Activated T-cell treated with anti-CD3 and anti-CD28 coated beads for 4 hours (primary cell): Measurements from ENCODE around the gene WNK1.

Experiments used
- DNase-seq: peaks from one replicate; pipeline ENCODE4 v3.0.0-alpha.2; 2020

WNK1 gene

DNA sequence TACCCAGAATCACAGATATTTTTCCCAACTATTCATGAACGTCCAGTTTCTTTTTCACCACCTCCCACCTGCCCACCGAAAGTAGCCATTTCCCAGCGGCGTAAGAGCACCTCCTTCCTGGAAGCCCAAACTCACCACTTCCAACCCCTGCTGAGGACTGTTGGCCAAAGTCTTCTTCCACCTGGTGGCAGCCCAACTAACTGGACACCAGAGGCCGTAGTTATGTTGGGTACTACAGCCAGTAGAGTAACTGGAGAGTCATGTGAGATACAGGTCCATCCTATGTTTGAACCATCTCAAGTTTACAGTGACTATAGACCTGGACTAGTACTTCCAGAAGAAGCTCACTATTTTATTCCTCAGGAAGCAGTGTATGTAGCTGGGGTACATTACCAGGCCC lies 115.5 kb downstream of the WNK1 start:
- no peak for DNase-seq

DNA sequence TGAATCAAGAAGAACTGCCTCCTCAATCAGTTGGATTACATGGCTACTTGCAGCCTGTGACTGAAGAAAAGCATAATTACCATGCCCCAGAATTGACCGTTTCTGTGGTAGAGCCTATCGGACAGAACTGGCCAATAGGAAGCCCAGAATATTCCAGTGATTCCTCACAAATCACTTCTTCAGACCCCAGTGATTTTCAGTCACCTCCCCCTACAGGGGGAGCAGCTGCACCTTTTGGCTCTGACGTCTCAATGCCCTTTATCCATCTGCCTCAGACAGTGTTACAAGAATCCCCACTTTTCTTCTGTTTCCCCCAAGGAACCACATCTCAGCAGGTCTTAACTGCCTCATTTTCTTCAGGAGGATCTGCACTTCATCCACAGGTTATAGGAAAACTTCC lies 116.3 kb downstream of the WNK1 start:
- no peak for DNase-seq

- DNase-seq = no peak
Measured at GRCh38 chr12:870378-870777, 118.0 kb downstream of the WNK1 start.

- DNase-seq = no peak
Measured at GRCh38 chr12:873954-874353, 121.6 kb downstream of the WNK1 start.

GRCh38 chr12:879641-880040 lies 127.3 kb downstream of the WNK1 start:
- no peak for DNase-seq

DNA sequence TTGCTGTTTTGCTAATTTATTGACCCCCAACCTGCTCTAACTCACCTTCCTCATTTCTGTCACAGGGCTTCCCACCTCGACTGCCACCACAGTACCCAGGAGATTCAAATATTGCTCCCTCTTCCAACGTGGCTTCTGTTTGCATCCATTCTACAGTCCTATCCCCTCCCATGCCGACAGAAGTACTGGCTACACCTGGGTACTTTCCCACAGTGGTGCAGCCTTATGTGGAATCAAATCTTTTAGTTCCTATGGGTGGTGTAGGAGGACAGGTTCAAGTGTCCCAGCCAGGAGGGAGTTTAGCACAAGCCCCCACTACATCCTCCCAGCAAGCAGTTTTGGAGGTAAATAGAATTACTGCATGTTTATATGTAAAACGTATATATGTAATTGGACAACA lies 128.3 kb downstream of the WNK1 start:
- DNase-seq = no peak

DNA sequence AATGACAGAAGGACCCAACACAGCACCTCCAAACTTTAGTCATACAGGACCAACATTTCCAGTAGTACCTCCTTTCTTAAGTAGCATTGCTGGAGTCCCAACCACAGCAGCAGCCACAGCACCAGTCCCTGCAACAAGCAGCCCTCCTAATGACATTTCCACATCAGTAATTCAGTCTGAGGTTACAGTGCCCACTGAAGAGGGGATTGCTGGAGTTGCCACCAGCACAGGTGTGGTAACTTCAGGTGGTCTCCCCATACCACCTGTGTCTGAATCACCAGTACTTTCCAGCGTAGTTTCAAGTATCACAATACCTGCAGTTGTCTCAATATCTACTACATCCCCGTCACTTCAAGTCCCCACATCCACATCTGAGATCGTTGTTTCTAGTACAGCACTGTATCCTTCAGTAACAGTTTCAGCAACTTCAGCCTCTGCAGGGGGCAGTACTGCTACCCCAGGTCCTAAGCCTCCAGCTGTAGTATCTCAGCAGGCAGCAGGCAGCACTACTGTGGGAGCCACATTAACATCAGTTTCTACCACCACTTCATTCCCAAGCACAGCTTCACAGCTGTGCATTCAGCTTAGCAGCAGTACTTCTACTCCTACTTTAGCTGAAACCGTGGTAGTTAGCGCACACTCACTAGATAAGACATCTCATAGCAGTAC lies 132.5 kb downstream of the WNK1 start:
- no peak for DNase-seq

DNA sequence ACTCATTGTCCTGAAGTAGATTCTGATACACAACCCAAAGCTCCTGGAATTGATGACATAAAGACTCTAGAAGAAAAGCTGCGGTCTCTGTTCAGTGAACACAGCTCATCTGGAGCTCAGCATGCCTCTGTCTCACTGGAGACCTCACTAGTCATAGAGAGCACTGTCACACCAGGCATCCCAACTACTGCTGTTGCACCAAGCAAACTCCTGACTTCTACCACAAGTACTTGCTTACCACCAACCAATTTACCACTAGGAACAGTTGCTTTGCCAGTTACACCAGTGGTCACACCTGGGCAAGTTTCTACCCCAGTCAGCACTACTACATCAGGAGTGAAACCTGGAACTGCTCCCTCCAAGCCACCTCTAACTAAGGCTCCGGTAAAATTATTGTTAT lies 133.3 kb downstream of the WNK1 start:
- no peak for DNase-seq

DNA sequence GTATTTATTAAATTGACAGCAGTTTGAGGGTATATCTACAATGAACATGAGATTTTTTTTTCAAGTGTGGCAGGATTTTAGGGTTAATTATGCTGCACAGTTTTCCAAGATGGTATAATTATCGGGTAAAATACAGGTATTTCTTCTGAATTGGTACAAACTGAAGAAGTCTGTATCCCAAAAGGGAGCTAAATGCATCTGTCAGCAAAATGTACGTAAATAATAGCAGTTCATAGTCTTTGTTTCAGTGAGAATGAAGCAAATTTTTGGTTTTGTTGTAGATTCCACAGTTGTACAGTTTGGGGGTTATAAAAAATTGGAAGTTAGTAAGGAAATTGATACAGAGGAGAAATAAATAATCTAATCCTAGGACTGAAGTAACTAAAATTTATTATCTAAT lies 133.8 kb downstream of the WNK1 start:
- DNase-seq = no peak

- DNase-seq = no peak
Measured at GRCh38 chr12:894226-894625, 141.8 kb downstream of the WNK1 start.

DNA sequence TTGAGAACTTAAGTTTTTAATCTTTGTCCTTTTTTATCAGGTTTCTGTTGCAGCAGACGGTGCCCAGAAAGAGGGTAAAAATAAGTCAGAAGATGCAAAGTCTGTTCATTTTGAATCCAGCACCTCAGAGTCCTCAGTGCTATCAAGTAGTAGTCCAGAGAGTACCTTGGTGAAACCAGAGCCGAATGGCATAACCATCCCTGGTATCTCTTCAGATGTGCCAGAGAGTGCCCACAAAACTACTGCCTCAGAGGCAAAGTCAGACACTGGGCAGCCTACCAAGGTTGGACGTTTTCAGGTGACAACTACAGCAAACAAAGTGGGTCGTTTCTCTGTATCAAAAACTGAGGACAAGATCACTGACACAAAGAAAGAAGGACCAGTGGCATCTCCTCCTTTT lies 143.7 kb downstream of the WNK1 start:
- no peak for DNase-seq

DNA sequence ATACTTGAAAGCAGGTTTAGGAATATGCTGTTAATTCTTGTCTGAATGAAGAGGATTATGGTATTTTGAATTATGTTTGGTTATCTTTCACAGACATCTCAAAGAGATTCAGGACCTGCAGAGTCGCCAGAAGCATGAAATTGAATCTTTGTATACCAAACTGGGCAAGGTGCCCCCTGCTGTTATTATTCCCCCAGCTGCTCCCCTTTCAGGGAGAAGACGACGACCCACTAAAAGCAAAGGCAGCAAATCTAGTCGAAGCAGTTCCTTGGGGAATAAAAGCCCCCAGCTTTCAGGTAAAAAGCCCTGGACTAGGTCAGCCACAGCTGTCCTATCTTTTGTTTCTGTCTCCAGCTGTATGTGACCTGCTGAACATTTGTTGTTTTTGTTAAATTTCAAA lies 145.0 kb downstream of the WNK1 start:
- no peak for DNase-seq

GRCh38 chr12:902581-902980 lies 150.2 kb downstream of the WNK1 start:
- no peak for DNase-seq

GRCh38 chr12:903055-903454 lies 150.7 kb downstream of the WNK1 start:
- no peak for DNase-seq

DNA sequence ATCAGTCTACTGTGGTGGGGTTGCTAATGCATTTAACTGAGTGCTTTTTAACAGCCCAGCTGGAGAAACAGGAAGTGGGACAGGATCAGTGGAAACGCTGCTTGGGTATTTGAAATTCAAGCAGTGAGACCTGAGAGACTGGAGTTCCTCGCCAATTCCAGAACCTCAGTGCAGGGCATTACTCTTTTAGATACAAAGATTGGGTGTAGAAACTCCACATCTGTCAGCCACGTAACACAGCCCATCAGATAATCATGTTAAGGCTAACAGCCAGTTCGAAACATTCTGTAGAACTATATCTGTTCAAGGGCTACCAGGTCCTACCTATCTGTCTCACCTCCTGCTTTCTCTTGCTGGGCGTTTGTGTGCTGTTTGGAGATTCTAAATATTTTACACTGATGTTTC lies 151.6 kb downstream of the WNK1 start:
- DNase-seq = no peak

DNA sequence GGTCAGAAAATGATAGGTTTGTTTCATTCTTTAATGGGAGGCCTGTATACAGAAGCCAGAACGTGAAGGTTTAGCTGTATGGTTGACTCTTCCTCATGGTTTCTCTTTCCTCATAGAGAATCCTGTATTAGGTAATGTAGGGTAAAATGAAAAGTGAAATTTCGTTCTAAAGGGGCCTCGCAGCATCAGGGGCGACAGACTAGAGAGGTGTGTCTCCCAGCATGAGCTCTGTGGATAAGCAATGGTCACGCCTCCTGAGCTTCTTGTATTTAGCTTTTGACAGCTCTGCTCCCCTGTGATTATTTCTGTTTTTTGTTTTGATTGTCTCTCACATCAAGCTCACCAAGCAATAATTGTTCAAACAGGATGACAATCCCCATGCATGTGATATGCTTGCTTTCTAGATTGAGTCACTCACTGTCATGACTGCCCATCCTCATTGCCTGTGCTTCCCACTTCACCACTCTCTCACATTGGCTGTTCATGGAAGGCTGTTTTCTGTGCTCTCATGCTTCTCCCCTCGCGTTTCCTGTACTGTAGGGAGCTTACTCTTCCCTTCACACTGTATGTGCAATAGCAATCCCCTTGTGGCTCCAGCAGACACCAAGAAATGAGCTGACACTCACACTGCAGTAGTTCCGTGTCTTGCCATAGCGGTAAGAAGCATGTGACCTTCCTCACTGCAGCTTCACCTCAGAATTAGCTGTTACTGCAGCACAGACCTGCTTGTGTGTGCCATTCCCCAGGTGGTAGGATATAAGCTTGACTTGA lies 153.1 kb downstream of the WNK1 start:
- no peak for DNase-seq

DNA sequence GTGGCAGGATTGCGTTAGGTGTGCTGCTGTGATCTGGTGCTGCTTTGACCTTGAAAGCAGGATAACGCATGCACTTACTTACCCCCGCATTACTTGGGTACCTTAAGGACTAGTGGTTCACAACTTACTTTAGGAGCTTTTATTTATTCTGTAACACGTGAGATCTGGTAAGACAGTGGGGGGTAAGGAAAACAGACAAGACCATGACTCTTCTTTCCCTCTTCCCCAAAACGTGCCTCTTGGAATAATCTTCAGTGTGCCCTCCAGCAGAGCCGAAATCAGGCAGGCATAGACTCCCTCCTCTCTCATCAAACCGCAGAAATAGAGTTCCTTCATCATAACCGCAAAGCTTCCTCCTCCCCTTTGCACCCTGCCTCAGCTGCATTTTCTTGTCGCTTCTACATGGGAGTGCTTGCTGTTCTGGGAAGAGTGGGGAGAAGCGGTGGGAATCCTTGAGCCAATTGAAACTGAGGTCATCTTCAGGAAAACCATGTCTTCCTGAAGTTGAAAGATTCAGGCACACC lies 153.7 kb downstream of the WNK1 start:
- DNase-seq = no peak

GRCh38 chr12:907413-908185 lies 155.2 kb downstream of the WNK1 start:
- no peak for DNase-seq

DNA sequence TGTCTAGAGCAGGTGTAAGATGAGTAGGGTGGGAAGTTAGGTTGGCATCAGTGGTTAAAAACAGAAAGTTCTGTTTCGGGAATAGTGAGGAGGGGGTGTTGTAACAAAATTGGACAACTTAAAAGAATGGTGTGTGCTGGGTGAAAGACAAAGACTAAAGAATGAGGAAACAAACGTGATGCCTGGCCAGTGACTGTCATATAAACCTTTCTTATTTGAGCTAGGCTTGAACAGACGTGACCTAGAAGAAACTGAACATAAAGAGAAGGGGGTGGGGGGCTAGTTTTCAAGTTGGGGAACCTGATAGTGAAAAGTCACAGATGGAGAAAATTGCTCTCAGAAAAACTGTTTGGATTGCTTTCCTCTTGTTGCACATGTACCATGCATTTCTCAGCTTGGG lies 157.5 kb downstream of the WNK1 start:
- no peak for DNase-seq

GRCh38 chr12:910416-910815 lies 158.0 kb downstream of the WNK1 start:
- no peak for DNase-seq

DNA sequence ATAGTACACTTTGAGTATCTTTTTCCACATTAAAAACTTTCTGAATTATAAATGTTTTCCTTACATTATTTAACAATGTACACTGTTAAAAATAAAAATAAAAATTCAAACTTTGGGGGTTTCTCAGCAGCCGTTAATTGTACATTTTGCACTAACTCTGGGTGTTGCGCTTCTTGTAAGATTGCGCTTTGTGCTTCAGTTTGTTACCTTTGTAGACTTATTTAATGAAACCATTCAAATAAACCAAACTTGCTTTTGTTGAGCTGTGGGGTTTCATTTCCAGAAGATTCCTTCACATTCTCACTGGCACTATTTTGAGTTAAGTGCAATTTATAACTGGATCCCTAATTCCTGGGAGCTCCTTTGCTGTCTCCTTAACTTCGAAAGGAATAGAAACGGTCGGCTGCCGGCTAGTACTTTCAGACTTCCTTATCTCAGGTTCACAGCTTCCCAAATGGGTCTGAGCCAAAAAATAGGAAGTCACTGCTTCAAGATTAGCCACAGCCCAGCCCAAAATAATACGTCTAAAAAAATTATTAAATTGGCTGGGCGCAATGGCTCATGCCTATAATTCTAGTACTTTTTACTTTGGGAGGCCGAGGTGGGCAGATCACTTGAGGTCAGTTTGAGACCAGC lies 158.9 kb downstream of the WNK1 start:
- no peak for DNase-seq

DNA sequence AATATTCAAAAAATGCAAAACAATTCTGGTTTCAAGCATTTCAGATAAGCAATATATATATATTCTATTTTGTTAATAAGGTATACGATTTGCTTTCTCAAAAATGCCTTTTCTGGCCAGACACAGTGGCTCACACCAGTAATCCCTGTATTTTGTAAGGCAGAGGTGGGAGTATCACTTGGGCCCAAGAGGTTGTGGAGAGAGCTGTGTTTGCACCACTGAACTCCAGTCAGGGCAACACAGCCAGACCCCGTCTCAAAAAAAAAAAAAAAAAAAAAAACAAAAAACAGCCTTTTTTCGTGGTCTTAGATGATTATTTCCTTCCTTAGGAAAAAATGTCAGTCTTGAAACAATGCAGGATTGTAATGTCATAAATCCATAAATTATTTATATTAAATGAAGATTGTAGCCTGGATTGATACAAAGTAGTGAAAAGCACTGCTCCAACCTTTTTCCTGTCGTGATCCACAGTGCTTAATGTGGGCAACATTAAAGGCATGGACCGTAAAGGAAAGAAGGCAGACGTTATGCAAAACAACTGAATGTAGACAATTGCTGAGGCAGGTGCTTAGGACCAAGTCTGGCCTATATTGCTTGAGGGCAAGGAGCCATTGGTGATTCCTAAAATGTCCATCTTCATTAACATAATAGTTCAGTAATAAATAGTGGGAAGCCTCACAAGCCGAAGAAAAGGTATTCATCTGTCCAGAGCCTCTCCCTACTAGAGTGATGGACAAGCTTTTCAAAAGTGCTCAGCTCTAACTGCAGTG lies 160.3 kb downstream of the WNK1 start:
- no peak for DNase-seq
